Testis (tissue), 3 donors: ENCODE results near the gene DDX17. TPM values are rescaled to one million over a fixed set of nuclear protein-coding genes. Genes with fewer than 3 reads are reported as not detected.

Source experiments
- DNase-seq: peaks from one replicate; pipeline ENCODE4 v3.0.0-alpha.2; 2019
- H3K27ac ChIP-seq, 2 donors: fragments of 200-600 bp; sonication (generic); one replicate each; pipeline ENCODE4 v1.5.1; 2019
- H3K27me3 ChIP-seq: fragments of 200-600 bp; sonication (generic); one replicate; pipeline ENCODE4 v1.5.1; 2019
- H3K36me3 ChIP-seq: fragments of 200-600 bp; sonication (generic); one replicate; pipeline ENCODE4 v1.5.1; 2017; ENCODE audit warnings: low read depth; ENCODE audit errors: missing control alignments
- H3K4me1 ChIP-seq: fragments of 200-600 bp; sonication (generic); one replicate; pipeline ENCODE4 v1.5.1; 2019
- H3K4me3 ChIP-seq, 2 donors: fragments of 200-600 bp; sonication (generic); one replicate each; pipeline ENCODE4 v1.5.1; 2017 to 2019
- H3K9me3 ChIP-seq: fragments of 200-600 bp; sonication (generic); one replicate; pipeline ENCODE4 v1.5.1; 2017
- CTCF ChIP-seq, 3 experiments: fragments of 450-650 bp in 2 of 3; fragments of 200-600 bp in 1 of 3; sonication (generic) in 1 of 3; IDR thresholded peaks; one replicate each; pipeline ENCODE4 v1.5.1; 2016 to 2019; ENCODE audit warnings: antibody characterized with exemption in 3 of 3, mild to moderate bottlenecking in 2 of 3, moderate library complexity in 1 of 3
- POLR2A ChIP-seq: fragments of 450-650 bp; IDR thresholded peaks from one replicate; pipeline ENCODE4 v1.6.1; 2017; ENCODE audit warnings: antibody characterized with exemption, mild to moderate bottlenecking, moderate library complexity
- WGBS, 2 donors: methylation state at CpG; one replicate each; pipeline ENCODE4 v1.1.5; 2018; 5-methylcytosine and 5-hydroxymethylcytosine counted together
- intact Hi-C: fragments of 100-400 bp; cut with DNase I; formaldehyde crosslinking; loops from one replicate; pipeline ENCODE4 v1.15.1; 2023; ENCODE audit warnings: low total_unique reads
- polyA plus RNA-seq: library from polyadenylated mRNA; stranded (reverse); fragments of 350-450 nt; fragmentation: Illumina TruSeq; extraction: RNeasy Lipid Tissue Mini Kit (QIAGEN cat#74804); gene quantifications from one replicate; pipeline ENCODE4 v1.2.3, GENCODE V29; 2014; ENCODE audit warnings: low read depth, low replicate concordance; ENCODE audit not compliant: insufficient read depth
- total RNA-seq, 2 donors: library from RNA; depleted of rRNA; stranded (reverse); fragments of >200 nt; gene quantifications; one replicate each; pipeline ENCODE4 v1.2.3, GENCODE V29; 2016

The DDX17 gene
- total and polyA plus RNA-seq, 3 donors from 2014 or later: 259 to 995 (median 964) TPM

GRCh38 chr22:38531251-38531938 is 25.3 kb upstream of the DDX17 start:
- Histone ChIP-seq H3K4me3 (no peak overlapping the region), H3K27me3 (no peaks in the 10 kb centered on the region), H3K36me3 (no peaks in the 10 kb centered on the region), H3K9me3 (no peaks in the 10 kb centered on the region), H3K4me1 (no peaks in the 10 kb centered on the region), H3K27ac (no peak overlapping the region)
- intact Hi-C loops: no loop called here
- TF ChIP-seq POLR2A: no peak
- TF ChIP-seq CTCF (IDR thresholded peaks at IDR 0.05): no peak
- 83 to 91% methylated on average over 4 of the region's 4 CpGs for WGBS, 2 donors
- DNase-seq: no peak

- H3K36me3 ChIP-seq: no peaks in the 10 kb centered on the region
Measured at GRCh38 chr22:38524429-38524828, 18.3 kb upstream of the DDX17 start.

GRCh38 chr22:38523479-38523878 is 17.4 kb upstream of the DDX17 start:
- H3K4me1 ChIP-seq: no peaks in the 10 kb centered on the region
- no peaks in the 10 kb centered on the region for H3K27me3 ChIP-seq
- TF ChIP-seq CTCF (IDR thresholded peaks at IDR 0.05) (no peak), POLR2A (no peak)
- DNase-seq: no peak
- H3K4me3 ChIP-seq: no peak overlapping the region
- 90 to 96% methylated on average over 5 of the region's 5 CpGs for WGBS, 2 donors
- intact Hi-C loops: no loop called here
- H3K36me3 ChIP-seq: no peaks in the 10 kb centered on the region
- H3K27ac ChIP-seq: no peak overlapping the region
- H3K9me3 ChIP-seq: no peaks in the 10 kb centered on the region

More at GRCh38 chr22:38524429-38524828, 18.3 kb upstream of the DDX17 start:
- no peak overlapping the region for H3K27ac ChIP-seq
- WGBS, 2 donors: 78 to 91% methylated on average over 3 of the region's 3 CpGs
- intact Hi-C loops: no loop called here
- no peak for TF ChIP-seq POLR2A
- no peak for TF ChIP-seq CTCF (IDR thresholded peaks at IDR 0.05)
- H3K27me3 ChIP-seq: no peaks in the 10 kb centered on the region
- DNase-seq: no peak
- H3K9me3 ChIP-seq: no peaks in the 10 kb centered on the region
- H3K4me1 ChIP-seq: no peaks in the 10 kb centered on the region
- no peak overlapping the region for H3K4me3 ChIP-seq

- TF ChIP-seq POLR2A (no peak), CTCF (IDR thresholded peaks at IDR 0.05) (no peak)
- Histone ChIP-seq H3K36me3 (no peaks in the 10 kb centered on the region), H3K9me3 (no peaks in the 10 kb centered on the region), H3K27ac (no peak overlapping the region), H3K4me1 (no peaks in the 10 kb centered on the region), H3K27me3 (no peaks in the 10 kb centered on the region), H3K4me3 (no peak overlapping the region)
- intact Hi-C loops: no loop called here
- WGBS, 2 donors: 91 to 97% methylated on average over 3 of the region's 3 CpGs
- no peak for DNase-seq
Measured at GRCh38 chr22:38523029-38523428, 16.9 kb upstream of the DDX17 start.
